GM18519 (cell line): ENCODE results near the gene EEF2K.
"Not testable (repeated sequence)": the region's sequence is repeated elsewhere in the genome, so short reads cannot be mapped to it uniquely, and the experiment has no call there.

ENCODE experiments used
- ATAC-seq: cut with Tn5 transposase; IDR thresholded peaks from one replicate; pipeline ENCODE4 v1.9.1; 2021; ENCODE audit warnings: mild to moderate bottlenecking, moderate library complexity; ENCODE audit not compliant: unreplicated experiment, low FRiP score

Gene EEF2K

DNA sequence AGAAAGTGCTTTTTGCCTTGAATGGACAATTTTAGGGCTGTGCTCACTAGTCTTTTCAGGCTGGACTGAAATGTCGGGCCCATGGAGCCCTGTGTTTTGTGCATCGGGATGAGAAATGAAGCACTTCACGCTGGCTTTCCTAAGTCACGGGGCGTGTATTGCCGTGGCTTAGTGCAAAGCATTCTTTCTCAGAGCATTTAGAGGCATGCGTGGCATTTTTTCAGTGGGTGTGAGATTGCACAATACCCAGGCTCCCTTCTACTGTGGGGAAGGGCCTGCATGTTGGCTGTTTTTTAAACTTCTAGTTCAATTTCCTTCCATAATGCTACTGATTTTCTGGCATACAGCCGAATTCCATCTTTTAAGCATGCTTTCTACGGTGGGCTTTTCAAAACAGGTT lies 78.6 kb downstream of the EEF2K start:
- ATAC-seq = no peak

DNA sequence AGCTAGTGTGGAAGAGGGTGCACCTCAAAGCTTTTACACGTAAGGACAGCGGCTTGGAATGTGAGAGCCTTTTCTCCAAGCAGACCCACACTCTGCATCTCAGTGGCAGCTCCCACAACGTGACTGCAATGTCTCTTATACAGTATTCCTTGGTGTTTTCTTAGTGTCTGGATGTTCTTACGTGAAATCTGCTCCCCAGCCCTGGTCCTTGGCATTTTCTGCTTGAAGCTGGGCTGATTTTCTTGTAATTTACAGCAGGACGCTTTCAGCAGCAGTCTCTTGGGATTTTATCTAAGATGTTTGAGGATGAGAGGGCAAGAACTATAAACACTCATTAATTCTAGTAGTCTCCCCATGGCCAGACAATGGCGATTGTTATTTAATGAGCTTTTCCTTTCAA lies 79.0 kb downstream of the EEF2K start:
- no peak for ATAC-seq

DNA sequence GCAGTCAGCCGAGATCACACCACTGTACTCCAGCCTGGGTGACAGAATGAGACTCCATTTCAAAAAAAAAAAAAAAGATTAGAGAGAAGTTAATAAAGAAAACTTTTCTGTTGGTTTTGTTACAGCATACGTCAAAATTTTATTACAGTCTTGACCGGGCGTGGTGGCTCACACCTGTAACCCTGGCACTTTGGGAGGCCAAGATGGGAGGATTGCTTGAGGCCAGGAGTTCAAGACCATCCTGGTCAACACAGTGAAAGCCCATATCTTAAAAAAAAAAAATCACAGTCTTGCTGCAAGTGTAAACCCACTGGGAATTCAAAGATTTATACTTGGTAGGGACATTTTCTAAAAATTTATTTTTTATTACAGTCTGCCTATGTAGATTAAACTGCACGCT lies 84.9 kb downstream of the EEF2K start:
- ATAC-seq = no peak

DNA sequence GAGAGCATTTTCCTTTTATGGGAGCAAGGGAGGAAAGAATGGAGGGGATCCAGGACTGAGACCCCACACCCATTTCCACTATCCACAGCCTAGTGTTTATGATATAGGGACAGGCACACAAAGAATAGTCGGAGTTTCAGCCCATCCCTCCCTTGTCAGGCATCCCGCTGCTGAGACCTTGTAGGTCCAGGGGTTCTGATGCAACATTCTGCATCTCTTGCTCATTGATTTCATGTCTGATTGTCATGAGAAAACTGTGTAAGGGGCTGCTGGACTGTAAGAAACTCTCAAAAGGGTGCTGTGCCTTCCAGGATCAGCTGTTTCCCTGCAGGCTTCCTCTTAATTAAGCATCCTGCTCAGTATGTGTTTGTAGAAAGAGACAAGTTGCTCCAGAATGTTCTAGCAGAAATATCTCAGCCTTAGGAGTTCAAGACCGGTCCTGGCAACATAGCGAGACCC lies 85.8 kb downstream of the EEF2K start:
- no peak for ATAC-seq

DNA sequence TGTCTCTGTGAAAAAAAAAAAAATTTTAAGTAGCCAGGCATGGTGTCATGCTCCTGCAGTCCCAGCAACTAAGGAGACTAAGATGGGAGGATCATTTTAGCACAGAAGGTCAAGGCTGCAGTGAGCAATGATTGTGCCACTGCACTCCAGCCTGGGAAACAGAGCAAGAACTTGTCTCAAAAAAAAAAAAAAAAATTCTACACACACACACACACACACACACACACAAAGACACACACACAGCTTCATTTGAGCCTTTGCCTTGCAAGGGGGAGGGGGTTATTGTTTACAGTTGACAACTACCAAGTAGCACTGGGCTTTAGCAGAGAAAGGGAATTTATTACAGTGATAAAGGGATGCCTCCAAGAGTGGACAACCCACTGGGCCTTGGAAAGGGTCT lies 86.2 kb downstream of the EEF2K start:
- no peak for ATAC-seq

DNA sequence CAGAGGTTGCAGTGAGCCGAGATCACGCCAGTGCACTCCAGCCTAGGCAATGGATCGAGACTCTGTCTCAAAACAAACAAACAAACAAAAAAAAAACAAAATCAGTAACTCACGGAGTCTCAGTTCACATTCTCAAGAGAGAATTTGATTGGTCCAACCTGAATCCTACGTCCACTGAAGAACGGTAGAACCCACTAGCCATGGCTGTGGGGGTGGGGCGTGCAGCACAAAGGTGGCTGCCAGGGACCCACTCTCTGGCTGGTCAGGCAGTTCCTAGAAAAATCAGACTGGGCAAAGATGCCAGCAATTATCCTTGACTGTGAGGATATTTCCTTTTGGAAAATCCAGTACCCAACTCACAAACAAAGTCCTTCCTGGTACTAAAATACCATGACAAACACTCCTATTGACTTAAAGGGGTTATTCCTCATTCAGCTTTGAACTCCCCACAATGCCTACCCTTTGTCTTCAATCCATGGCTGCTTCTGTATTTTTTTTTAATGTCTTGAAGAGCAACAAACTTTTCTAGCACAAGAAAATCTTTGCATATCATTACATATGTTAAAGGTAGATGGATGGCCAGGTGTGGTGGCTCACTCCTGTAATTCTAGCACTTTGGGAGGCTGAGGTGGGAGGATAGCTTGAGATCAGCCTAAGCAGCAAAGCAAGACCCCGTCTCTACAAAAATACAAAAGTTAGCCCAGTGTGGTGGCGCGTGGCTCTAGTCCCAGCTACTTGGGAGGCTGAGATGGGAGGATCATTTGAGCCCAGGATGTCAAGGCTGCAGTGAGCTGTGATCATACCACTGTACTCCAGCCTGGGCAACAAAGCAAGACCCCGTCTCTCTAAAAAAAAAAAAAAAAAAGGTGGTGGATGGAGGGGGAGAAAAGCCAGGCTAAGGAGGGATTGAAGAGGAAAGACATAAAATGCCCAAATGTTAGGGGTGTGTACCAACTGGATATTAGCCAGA lies 87.3 kb downstream of the EEF2K start:
- ATAC-seq = no peak

DNA sequence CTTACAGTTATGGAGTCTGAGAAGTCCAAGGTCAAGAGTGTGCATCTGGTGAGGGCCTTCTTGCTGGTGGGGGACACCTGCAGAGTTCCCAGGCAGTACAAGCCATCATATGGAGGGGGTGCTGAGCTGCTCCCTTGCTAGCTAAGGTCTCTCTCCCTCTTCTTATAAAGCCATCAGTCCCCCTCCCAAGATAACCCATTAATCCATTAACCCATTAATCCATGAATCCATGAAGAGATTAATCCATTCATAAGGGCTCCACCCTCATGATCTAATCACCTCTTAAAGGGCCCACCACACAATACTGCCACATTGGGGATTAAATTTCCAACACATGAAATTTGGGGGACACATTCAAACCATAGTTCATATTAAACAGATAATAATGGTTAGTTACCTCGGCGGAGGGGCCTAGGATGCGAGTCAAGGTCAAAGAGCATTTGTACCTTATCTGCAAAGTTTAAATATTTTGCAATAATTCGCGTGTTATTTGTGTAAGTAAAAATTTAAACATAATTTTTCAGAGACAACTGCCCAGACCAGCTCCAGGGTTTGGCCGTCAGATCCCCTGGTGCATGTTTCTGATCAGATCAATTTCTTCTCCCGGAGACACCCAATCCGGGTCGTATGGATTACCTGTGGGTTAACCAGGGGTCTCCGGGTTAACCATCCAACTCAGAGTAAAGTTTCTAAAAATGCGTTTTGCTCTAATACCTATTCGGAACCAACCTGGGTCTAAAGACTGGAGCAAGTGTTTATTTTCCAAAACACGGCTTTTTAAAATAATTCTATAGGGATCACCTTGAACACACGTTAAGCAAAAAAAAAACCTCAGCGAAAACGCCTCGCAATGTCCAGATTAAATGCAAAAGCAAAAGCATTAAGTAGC lies 90.4 kb downstream of the EEF2K start:
- peak; percentile 5 for ATAC-seq

DNA sequence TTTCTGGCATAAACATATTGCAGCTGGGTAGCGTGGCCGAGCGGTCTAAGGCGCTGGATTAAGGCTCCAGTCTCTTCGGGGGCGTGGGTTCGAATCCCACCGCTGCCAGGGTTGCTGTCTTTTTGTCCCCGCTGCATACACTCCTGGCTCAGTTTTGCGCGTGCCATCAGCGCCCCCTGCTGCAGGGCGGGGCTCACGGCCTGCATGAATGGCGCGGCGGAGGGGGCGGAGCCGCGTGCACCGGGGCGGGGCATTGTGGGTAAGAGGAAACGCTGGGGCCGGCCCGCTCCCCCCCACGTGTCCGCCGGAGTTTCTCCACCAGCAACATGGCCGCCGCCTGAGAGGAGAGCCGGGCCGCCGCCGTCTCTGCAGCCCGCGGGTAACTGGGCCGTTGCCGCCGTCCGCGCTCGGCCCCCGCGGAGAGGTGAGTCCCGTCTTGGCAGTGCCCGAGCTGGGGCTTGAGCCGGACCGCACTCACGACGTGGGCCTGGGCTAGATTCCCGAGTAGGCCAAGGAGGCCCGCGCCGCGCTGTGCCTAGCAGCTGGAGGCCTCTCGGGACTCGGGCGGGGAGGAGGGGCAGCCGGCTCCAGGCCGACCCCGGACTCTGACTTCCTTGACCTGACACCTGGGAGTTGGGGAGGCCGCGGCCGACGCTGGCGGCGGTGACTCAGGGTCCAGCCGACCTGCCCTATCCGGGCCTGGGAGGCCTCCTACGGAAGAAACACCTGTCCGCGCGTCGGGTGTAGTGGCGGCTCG lies 91.2 kb downstream of the EEF2K start, which contains the start of gene POLR3E:
Gene POLR3E (plus strand): TSS at position 296 of the 757 bp plus-strand sequence. CDS start 5,560 bp downstream, outside the sequence.
- peak; percentile 50 for ATAC-seq

DNA sequence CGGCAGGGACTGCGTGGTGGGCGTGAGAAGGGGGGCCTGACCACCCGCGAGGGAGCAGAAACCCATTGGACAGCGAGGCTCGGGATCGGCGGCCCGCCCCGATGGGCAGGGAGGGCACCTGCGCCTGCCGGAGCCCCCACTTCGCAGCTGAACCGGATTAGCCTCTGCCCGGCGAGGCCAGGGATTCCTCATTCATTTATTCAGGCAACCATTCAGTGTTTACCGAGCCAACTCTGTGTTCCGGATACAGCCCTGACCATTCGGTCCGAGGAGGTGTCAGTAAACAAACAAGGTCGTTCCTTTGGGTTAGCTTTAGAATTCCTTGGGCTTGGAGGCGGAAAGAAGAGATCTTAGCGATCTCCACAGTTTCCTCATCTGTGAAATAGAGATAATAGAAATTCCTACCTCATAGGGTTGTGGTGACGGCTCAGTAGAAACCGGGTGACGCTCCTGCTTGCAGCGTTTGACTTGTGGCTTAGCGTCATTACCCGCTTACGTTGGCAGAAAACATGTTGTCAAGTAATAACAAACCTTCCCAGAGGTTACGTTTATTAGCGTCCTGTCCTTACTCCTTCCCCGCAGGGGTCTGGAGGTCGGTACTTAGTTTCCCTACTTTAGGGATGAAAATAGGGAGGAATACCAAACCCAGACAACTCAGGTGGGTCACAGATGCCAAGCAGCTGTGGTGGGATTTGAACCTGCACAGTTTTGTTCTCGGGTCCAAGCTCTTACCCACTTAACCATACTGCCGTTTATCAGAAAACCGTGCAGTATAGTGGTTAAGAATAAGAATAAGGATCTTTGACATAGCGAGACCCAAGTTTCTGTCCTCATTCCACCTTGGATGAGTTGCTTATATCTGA lies 92.0 kb downstream of the EEF2K start:
- peak; percentile 36 for ATAC-seq

DNA sequence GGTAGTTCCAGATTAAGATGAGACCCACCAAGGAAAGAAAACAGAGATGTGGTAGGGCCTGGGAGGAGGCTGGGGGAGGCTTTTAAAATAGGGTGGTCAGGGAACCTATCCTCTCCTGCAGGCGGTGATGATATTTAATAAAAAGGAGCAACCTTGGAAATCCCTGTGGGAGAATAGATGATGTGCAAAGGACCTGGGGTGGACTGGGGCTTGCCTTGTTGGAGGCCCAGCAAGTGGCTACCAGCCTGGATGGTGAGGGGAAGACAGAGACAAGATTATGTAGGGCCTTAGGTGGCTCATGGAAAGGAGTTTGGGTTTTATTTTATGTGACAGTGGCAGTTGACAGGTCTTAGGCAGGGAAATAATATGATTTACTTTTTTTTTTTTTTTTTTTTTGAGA lies 93.0 kb downstream of the EEF2K start:
- no peak for ATAC-seq

DNA sequence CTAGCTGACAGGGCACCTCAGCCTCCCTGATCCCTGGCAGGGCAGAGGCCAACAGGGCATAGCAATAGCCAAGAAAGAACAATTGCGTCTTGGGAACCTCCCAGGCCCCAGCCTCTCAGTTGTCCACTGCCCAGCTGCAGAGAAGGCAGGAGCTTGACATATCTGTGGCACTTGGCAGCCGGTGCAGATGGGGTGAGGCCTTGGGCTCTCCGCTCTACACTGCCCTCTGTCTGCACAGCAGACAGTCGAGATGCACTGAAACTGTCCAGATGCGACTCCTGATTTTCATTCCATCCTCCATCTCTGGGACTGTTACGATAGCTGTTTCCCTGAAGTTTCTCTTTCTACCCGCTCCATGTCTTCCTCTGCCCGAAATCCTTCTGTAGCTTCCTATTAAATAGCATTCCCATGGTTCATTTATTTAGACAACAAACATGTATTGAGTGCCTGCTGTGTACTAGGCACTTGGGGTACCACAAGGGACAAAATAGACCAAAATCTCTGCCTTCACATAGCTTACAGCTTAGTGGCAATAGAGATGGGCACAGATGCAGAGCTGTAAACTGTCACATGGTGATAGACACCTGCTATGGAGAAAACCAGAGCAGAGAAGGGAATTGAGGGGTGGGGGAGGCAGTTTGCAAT lies 94.5 kb downstream of the EEF2K start:
- no peak for ATAC-seq

DNA sequence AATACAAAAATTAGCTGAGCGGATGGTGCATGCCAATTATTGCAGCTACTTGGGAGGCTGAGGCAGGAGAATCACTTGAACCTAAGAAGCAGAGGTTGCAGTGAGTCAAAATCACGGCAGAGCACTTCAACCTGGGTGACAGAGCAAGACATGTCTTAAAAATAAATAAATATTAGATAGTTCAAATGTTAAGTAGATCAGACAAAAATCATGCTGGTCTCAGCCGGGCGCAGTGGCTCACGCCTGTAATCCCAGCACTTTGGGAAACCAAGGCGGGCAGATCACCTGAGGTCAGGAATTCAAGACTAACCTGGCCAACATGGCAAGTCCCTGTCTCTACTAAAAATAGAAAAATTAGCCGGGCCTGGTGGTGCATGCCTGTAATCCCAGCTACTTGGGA lies 95.3 kb downstream of the EEF2K start:
- ATAC-seq = not testable (repeated sequence)

DNA sequence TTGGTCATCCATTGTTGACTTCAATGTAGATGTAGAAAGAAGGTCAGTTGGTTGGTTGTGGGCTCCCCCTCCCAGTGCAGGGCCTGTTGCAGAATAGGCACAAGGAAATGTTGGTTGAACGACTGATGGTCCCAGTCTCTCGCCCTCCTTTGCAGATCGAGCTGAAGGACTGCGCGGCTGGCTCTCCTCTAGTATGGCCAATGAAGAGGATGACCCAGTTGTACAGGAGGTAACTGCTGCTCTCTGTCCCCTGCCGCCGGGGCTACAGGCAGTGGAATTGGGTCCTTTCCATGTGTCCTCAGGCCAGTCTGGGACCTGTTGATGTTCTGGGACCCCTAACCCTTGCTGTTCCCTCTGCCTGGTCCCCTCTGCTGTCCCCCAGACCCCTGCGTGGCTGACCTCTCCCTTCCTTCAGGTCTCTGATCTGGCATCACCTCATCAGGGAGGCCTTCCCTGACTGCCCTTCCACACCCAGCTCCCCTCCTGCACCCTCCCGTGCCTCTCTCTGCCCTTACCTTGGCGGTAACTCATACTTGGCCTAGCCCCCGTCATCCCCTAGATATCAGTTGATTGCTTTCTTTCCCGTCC lies 96.8 kb downstream of the EEF2K start:
- no peak for ATAC-seq

DNA sequence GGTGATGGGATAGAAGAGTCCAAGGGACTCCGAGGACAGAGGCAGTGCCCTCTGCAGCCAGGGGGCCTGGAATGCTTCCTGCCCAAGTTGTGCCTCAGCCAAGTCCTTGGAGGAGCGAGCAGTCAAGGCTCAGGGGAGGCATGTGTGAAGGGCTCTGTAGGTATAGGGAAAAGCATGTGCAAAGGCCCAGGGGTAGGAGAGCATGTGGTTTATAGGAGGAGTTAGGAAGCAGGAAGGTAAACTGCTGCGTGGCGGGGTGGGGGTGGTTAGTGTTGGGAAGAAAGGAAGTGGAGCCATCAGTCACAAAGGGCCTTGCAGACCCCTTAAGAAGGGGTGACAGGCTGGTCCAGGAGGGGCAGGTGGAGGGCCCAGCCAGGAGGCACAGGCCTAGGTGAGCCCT lies 98.3 kb downstream of the EEF2K start:
- no peak for ATAC-seq

DNA sequence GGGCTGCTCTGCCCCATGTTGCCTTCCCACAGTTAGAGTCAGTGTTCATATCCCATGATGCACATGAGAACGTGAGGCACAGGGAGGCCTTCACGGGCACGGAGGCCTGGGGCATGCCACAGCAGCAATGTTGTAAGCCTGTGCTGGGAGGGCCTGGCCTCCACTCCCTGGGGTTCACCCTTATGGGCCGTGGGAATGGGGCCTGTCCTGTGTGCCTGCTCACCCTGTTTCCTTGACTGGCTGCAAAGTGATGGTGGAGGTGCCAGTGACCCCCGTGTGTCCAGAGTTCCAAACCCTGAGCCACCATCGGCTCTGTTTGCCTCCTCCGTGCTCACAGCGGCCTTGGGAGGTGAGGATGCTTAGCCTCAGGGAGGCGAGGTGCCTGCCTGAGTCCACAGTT lies 100.7 kb downstream of the EEF2K start:
- ATAC-seq = no peak

DNA sequence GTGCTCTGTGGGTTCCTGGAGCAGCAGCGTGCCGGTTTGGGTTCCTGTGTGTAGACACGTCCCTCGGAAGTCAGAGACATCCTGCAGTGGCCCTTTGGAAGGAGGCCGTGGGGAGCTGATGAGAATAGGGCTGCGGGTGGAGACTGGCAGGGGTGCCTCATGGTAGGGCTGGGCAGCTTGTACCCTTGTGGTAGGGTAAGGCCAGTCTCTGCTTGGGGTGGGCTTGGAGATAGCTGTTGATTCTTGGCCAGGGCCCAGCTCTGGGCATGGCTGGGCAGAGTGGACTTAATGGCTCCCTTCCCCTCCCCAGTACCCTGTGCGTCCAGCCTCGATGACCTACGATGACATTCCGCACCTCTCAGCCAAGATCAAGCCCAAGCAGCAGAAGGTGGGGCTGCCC lies 101.8 kb downstream of the EEF2K start:
- no peak for ATAC-seq

DNA sequence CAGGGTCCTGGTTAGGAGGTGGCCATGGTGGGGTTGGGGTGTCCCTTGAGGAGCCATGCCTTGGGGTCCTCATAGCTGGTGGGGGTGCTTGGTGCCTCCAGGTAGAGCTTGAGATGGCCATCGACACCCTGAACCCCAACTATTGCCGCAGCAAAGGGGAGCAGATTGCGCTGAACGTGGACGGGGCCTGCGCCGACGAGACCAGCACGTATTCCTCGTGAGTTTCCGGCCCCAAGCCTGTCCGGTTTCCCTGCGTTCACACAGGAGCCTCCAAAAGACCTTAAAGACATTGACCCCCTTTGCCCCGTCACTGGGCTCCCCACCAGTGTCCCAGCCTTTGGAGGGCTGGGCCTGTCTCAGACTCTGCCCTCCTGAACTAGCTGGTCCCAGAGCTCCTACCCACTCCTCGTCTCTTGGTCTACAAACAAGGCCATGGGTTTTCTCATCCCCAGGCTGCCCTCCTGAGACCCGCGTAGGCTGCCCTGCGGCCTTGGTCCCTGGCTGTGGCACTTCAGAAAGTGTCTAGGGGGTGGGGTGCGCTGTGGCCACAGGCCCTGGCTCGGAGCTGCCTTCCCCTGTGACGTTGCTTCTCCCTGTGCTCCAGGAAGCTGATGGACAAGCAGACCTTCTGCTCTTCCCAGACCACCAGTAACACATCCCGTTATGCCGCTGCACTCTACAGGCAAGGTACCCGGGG lies 102.9 kb downstream of the EEF2K start:
- no peak for ATAC-seq

DNA sequence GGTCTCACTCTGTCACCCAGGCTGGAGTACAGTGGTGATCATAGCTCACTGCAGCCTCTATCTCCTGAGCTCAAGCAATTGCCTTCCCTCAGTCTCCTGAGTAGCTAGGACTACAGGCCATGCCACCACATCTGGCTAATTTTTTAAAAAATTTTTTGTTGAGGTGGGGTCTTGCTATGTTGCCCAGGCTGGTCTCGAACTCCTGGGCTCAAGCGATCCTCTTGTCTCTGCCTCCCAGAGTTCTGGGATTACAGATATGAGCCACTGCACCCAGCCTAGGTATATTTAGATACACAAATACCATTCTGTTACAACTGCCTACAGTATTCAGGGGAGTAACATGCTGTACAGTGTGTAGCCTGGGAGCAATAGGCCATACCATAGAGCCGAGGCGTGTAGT lies 105.4 kb downstream of the EEF2K start:
- no peak for ATAC-seq
